Tibial artery (tissue), 4 donors: Measurements from ENCODE around the gene SLC49A3.

Experiments used
- DNase-seq, 2 donors: peaks; one replicate each; pipeline ENCODE4 v3.0.0-alpha.2; 2019
- H3K27ac ChIP-seq, 2 donors: fragments of 200-600 bp; sonication (generic) in 1 of 2; 1 replicate in 1 of 2; 2 replicates in 1 of 2; pipeline ENCODE4 v1.5.1; 2018 to 2019; ENCODE audit warnings: mild to moderate bottlenecking in 1 of 2
- H3K27me3 ChIP-seq, 2 donors: fragments of 200-600 bp; sonication (generic) in 1 of 2; one replicate each; pipeline versions ENCODE4 v1.5.1 to v1.6.0; 2016 to 2019
- H3K36me3 ChIP-seq, 3 donors: fragments of 200-600 bp; sonication (generic) in 2 of 3; one replicate each; pipeline ENCODE4 v1.5.1; 2016 to 2019; ENCODE audit warnings: mild to moderate bottlenecking in 2 of 3
- H3K4me1 ChIP-seq, 4 donors: fragments of 200-600 bp; sonication (generic) in 2 of 4; 1 replicate in 3 of 4; 2 replicates in 1 of 4; pipeline ENCODE4 v1.5.1; 2016 to 2019
- H3K4me3 ChIP-seq, 2 donors: fragments of 200-600 bp; sonication (generic) in 1 of 2; 1 replicate in 1 of 2; 2 replicates in 1 of 2; pipeline ENCODE4 v1.5.1; 2018 to 2019; ENCODE audit warnings: mild to moderate bottlenecking in 2 of 2
- H3K9me3 ChIP-seq, 3 donors: fragments of 200-600 bp; sonication (generic) in 1 of 3; one replicate each; pipeline ENCODE4 v1.5.1; 2016 to 2019
- CTCF ChIP-seq, 2 experiments: fragments of 200-600 bp in 1 of 2; fragments of 450-650 bp in 1 of 2; IDR thresholded peaks; one replicate each; pipeline ENCODE4 v1.5.1; 2017 to 2019; ENCODE audit warnings: antibody characterized with exemption in 2 of 2, mild to moderate bottlenecking in 1 of 2, moderate library complexity in 1 of 2
- intact Hi-C: fragments of 100-400 bp; cut with DNase I; formaldehyde crosslinking; loops from one replicate; pipeline ENCODE4 v1.15.0; 2023; ENCODE audit warnings: low total_unique reads

Gene SLC49A3

DNA sequence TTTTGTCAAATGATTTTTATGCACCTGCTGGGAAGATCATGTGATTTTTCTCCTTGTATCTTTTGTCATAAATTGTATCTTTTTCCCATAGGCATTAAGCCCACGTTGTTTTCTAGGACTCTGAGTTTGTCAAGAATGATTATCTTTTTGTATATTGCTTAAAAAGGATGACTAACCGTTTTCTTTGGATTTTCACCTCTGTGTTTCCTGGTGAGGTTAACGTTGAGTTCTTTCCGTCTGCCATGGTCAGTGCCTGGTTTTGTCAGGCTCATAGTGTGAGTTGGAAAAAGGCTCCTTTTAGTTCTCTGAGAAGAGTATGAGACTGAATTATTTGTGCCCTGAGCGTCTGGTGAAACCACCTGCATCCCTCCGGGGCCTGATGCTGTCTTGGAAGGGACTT lies 38.6 kb upstream of the SLC49A3 start:
- H3K27me3 ChIP-seq: no peaks in the 10 kb centered on the region
- H3K27ac ChIP-seq: no peak overlapping the region
- no peak for DNase-seq
- TF ChIP-seq CTCF (IDR thresholded peaks at IDR 0.05): no peak
- H3K9me3 ChIP-seq: no peaks in the 10 kb centered on the region
- H3K36me3 ChIP-seq: peaks cover 12 to 31% (median 31%) of the 10 kb centered on the region in 3 donors
- H3K4me1 ChIP-seq: peaks cover 0 to 12% (median 8%) of the 10 kb centered on the region in 4 donors
- H3K4me3 ChIP-seq: no peak overlapping the region
- intact Hi-C loops: no loop called here

GRCh38 chr4:726838-727237 lies 37.9 kb upstream of the SLC49A3 start:
- no peak for DNase-seq
- Histone ChIP-seq H3K36me3 (peaks cover 8 to 31% (median 26%) of the 10 kb centered on the region in 3 donors), H3K4me1 (peaks cover 0 to 12% (median 8%) of the 10 kb centered on the region in 4 donors), H3K4me3 (no peak overlapping the region), H3K27me3 (no peaks in the 10 kb centered on the region), H3K9me3 (no peaks in the 10 kb centered on the region), H3K27ac (no peak overlapping the region)
- intact Hi-C loops: no loop called here
- no peak for TF ChIP-seq CTCF (IDR thresholded peaks at IDR 0.05)

DNA sequence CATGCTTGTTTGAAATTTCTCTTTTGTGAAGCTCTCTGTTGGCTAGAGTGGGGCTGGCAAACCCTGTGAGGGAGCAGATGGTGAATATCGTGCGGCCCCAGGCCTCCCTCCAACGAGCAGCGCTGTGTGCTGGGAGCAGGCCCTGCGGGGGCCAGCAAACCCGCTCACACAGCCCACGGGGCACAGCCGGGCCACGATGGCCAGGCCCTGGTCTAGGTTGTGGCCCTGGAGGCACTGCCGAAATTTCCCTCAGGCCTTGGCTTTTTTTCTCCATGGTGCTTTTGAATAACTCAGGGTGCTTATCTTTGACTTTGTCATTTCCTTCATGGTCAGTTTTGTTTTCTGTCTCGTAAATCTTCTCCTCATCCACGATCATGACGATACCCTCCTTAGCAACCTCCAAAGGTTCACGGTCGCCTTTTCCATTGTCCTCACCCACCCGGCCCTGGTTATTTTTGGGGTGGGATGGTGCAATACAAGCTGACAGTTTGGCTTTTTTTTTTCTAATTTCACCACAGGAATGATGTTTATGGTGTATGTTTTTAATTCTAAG lies 37.4 kb upstream of the SLC49A3 start:
- intact Hi-C loops: no loop called here
- Histone ChIP-seq H3K9me3 (no peaks in the 10 kb centered on the region), H3K27me3 (no peaks in the 10 kb centered on the region), H3K4me1 (peaks cover 0 to 14% (median 8%) of the 10 kb centered on the region in 4 donors), H3K27ac (peak overlapping the region; percentile 16 to 37), H3K36me3 (peaks cover 7 to 30% (median 24%) of the 10 kb centered on the region in 3 donors), H3K4me3 (no peak overlapping the region)
- DNase-seq: no peak
- TF ChIP-seq CTCF (IDR thresholded peaks at IDR 0.05): no peak

GRCh38 chr4:725391-726234 lies 36.7 kb upstream of the SLC49A3 start:
- TF ChIP-seq CTCF (IDR thresholded peaks at IDR 0.05): no peak
- H3K4me1 ChIP-seq: peaks cover 0 to 21% (median 8%) of the 10 kb centered on the region in 4 donors
- peak overlapping the region; percentile 16 to 37 for H3K27ac ChIP-seq
- intact Hi-C loops: no loop called here
- H3K4me3 ChIP-seq: no peak overlapping the region
- H3K27me3 ChIP-seq: no peaks in the 10 kb centered on the region
- no peaks in the 10 kb centered on the region for H3K9me3 ChIP-seq
- H3K36me3 ChIP-seq: peaks cover under 1 to 23% (median 17%) of the 10 kb centered on the region in 3 donors
- no peak for DNase-seq

GRCh38 chr4:723751-724530 lies 35.0 kb upstream of the SLC49A3 start:
- Histone ChIP-seq H3K4me1 (peaks cover 0 to 21% (median 8%) of the 10 kb centered on the region in 4 donors), H3K27me3 (no peaks in the 10 kb centered on the region), H3K4me3 (no peak overlapping the region), H3K27ac (no peak overlapping the region), H3K9me3 (no peaks in the 10 kb centered on the region), H3K36me3 (peaks cover 0 to 16% (median 12%) of the 10 kb centered on the region in 3 donors)
- no peak for TF ChIP-seq CTCF (IDR thresholded peaks at IDR 0.05)
- intact Hi-C loops: no loop called here
- DNase-seq: no peak
